OCI-LY3 (cell line): ENCODE measurements around the gene EIF4EBP3.

Source experiments
- H2AFZ ChIP-seq: fragments of 200-600, 300-600 bp; shearing (Covaris generic); 2 replicates; pipeline ENCODE4 v1.6.0; 2014; ENCODE audit warnings: antibody characterized with exemption, low read depth, low read length
- H3K27ac ChIP-seq: fragments of 200-600, 300-600 bp; sonication (generic); 2 replicates; pipeline ENCODE4 v1.5.1; 2014; ENCODE audit warnings: mild to moderate bottlenecking, low read length, moderate library complexity, mixed read lengths
- H3K27me3 ChIP-seq: fragments of 200-600, 300-600 bp; sonication (generic); 2 replicates; pipeline ENCODE4 v1.6.1; 2014; ENCODE audit warnings: low read depth, low read length, mixed read lengths
- H3K36me3 ChIP-seq: fragments of 200-600, 300-600 bp; sonication (generic); replicated peaks from 2 replicates; pipeline ENCODE3; 2014; ENCODE audit warnings: low read depth, low read length, mixed read lengths
- H3K4me1 ChIP-seq: fragments of 300-600, 200-600 bp; sonication (generic); 2 replicates; pipeline ENCODE4 v1.6.1; 2014; ENCODE audit warnings: low read length, mixed read lengths
- H3K4me2 ChIP-seq: fragments of 200-600, 300-600 bp; sonication (generic); 2 replicates; pipeline ENCODE4 v1.6.1; 2014; ENCODE audit warnings: low read length, mixed read lengths
- H3K4me3 ChIP-seq: fragments of 300-600, 200-600 bp; sonication (generic); 2 replicates; pipeline ENCODE4 v1.5.1; 2014; ENCODE audit warnings: antibody characterized with exemption, mild to moderate bottlenecking, low read length, moderate library complexity
- H3K79me2 ChIP-seq: fragments of 300-600, 200-600 bp; shearing (Covaris generic); 2 replicates; pipeline ENCODE4 v1.6.1; 2014; ENCODE audit warnings: mild to moderate bottlenecking, low read length, mixed read lengths
- H3K9ac ChIP-seq: fragments of 300-600, 200-600 bp; shearing (Covaris generic); 2 replicates; pipeline ENCODE4 v1.6.0; 2014; ENCODE audit warnings: mild to moderate bottlenecking, low read length, moderate library complexity
- H3K9me3 ChIP-seq: fragments of 200-600, 300-600 bp; shearing (Covaris generic); 2 replicates; pipeline ENCODE4 v1.6.1; 2014; ENCODE audit warnings: low read length, mixed read lengths; ENCODE audit not compliant: insufficient read depth
- H4K20me1 ChIP-seq: fragments of 200-600, 300-600 bp; sonication (generic); 2 replicates; pipeline ENCODE4 v1.6.1; 2016; ENCODE audit warnings: low read length, mixed read lengths; ENCODE audit not compliant: insufficient read depth
- CTCF ChIP-seq: fragments of 200-600, 300-600 bp; sonication (generic); IDR thresholded peaks from 2 replicates; pipeline ENCODE4 v1.5.1; 2014; ENCODE audit warnings: antibody characterized with exemption, low read length, low read depth
- EZH2phosphoT487 ChIP-seq: fragments of 200-600 bp; shearing (Covaris generic); IDR thresholded peaks from 2 replicates; pipeline ENCODE4 v1.6.1; 2018; ENCODE audit warnings: antibody characterized with exemption, mixed run types, low read depth

Gene EIF4EBP3

DNA sequence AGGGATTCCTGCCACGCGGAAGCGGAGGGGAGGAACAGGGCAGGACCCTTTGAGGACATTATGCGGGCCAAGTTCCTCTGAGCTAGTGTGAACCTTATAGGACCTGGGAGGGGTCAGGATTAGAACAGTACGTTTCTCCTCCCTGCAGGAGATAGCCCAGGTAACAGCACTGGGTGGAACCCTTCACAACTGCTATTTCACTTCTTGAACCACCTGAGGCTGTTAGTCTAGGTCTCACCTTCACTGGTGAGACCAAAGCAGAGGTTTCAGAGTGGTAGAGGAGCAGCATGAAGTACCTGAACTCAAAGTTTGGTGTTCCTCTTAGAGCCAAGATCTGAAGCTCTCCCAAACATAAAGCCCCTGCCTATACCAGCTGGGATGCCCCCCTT is 832 bp downstream of the EIF4EBP3 start:
- no peaks in the 10 kb centered on the region for H3K9me3 ChIP-seq
- no peak overlapping the region for H3K27ac ChIP-seq
- no peaks in the 10 kb centered on the region; the same call in 1 of the 2 replicates for H4K20me1 ChIP-seq
- TF ChIP-seq CTCF (no peak), EZH2phosphoT487 (no peak)
- H3K4me3 ChIP-seq: no peak overlapping the region
- no peaks in the 10 kb centered on the region for H3K27me3 ChIP-seq
- H3K4me1 ChIP-seq: peaks cover 7% of the 10 kb centered on the region
- H3K4me2 ChIP-seq: no peak overlapping the region
- peaks cover 33% of the 10 kb centered on the region for H3K36me3 ChIP-seq
- H3K79me2 ChIP-seq: peaks cover 16% of the 10 kb centered on the region
- H3K9ac ChIP-seq: no peak overlapping the region
- no peak overlapping the region for H2AFZ ChIP-seq

- H3K9ac ChIP-seq: no peak overlapping the region
- no peak overlapping the region for H3K27ac ChIP-seq
- no peaks in the 10 kb centered on the region; the same call in 1 of the 2 replicates for H4K20me1 ChIP-seq
- TF ChIP-seq CTCF: no peak
- no peak for TF ChIP-seq EZH2phosphoT487
- H3K36me3 ChIP-seq: peaks cover 31% of the 10 kb centered on the region
- H3K4me1 ChIP-seq: peaks cover 12% of the 10 kb centered on the region
- peaks cover 20% of the 10 kb centered on the region for H3K79me2 ChIP-seq
- H3K27me3 ChIP-seq: no peaks in the 10 kb centered on the region
- no peak overlapping the region for H2AFZ ChIP-seq
- H3K4me3 ChIP-seq: no peak overlapping the region
- no peaks in the 10 kb centered on the region for H3K9me3 ChIP-seq
- H3K4me2 ChIP-seq: no peak overlapping the region
These were observed 1.3 kb downstream of the EIF4EBP3 start for GRCh38 chr5:140548791-140549190.

- Histone ChIP-seq H3K4me2 (no peak overlapping the region), H3K9ac (no peak overlapping the region), H3K27ac (no peak overlapping the region), H3K9me3 (no peaks in the 10 kb centered on the region), H3K36me3 (peaks cover 33% of the 10 kb centered on the region), H3K4me3 (no peak overlapping the region), H2AFZ (no peak overlapping the region), H3K4me1 (peaks cover 19% of the 10 kb centered on the region), H4K20me1 (peaks cover 6% of the 10 kb centered on the region), H3K27me3 (no peaks in the 10 kb centered on the region), H3K79me2 (peaks cover 27% of the 10 kb centered on the region)
- TF ChIP-seq CTCF (no peak), EZH2phosphoT487 (no peak)
These were observed 2.0 kb downstream of the EIF4EBP3 start for GRCh38 chr5:140549237-140550144.

GRCh38 chr5:140550147-140551079 is 3.0 kb downstream of the EIF4EBP3 start:
- Histone ChIP-seq H3K36me3 (peaks cover 33% of the 10 kb centered on the region), H3K79me2 (peaks cover 37% of the 10 kb centered on the region), H3K9me3 (no peaks in the 10 kb centered on the region), H3K4me2 (no peak overlapping the region), H3K4me3 (no peak overlapping the region), H3K27ac (no peak overlapping the region), H4K20me1 (peaks cover 7% of the 10 kb centered on the region), H3K9ac (no peak overlapping the region), H2AFZ (no peak overlapping the region), H3K27me3 (no peaks in the 10 kb centered on the region), H3K4me1 (peaks cover 28% of the 10 kb centered on the region)
- no peak for TF ChIP-seq CTCF
- no peak for TF ChIP-seq EZH2phosphoT487
